GM03348 (cell line): ENCODE measurements around the gene ETV7.
"Not testable (repeated sequence)": the region's sequence is repeated elsewhere in the genome, so short reads cannot be mapped to it uniquely, and the experiment has no call there.

Experiments
- DNase-seq: peaks from one replicate; pipeline ENCODE4 v3.0.0; 2012; ENCODE audit warnings: low spot score

ETV7 gene

DNA sequence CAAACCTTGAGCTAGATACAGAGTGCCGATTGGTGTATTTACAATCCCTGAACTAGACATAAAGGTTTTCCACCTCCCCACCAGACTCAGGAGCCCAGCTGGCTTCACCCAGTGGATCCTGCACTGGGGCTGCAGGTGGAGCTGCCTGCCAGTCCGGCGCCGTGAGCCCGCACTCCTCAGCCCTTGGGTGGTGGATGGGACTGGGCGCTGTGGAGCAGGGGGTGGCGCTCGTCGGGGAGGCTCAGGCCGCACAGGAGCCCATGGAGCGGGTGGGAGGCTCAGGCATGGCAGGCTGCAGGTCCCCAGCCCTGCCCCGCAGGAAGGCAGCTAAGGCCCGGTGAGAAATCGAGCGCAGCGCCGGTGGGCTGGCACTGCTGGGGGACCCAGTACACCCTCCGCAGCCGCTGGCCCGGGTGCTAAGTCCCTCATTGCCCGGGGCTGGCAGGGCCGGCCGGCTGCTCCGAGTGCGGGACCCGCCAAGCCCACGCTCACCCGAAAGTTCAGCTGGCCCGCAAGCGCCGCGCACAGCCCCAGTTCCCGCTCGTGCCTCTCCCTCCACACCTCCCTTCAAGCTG, 23.3 kb downstream of the ETV7 start:
- DNase-seq = not testable (repeated sequence)

DNA sequence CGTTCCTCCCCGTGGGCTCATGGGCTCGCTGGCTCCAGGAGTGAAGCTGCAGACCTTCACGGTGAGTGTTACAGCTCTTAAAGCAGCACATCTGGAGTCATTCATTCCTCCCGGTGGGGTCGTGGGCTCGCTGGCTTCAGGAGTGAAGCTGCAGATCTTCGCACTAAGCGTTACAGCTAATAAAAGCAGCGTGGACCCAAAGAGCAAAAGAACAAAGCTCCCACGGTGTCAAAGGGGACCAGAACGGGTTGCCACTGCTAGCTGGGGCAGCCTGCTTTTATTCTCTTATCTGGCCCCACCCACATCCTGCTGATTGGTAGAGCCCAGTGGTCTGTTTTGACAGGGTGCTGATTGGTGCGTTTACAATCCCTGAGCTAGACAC, 24.1 kb downstream of the ETV7 start:
- DNase-seq = not testable (repeated sequence)

DNA sequence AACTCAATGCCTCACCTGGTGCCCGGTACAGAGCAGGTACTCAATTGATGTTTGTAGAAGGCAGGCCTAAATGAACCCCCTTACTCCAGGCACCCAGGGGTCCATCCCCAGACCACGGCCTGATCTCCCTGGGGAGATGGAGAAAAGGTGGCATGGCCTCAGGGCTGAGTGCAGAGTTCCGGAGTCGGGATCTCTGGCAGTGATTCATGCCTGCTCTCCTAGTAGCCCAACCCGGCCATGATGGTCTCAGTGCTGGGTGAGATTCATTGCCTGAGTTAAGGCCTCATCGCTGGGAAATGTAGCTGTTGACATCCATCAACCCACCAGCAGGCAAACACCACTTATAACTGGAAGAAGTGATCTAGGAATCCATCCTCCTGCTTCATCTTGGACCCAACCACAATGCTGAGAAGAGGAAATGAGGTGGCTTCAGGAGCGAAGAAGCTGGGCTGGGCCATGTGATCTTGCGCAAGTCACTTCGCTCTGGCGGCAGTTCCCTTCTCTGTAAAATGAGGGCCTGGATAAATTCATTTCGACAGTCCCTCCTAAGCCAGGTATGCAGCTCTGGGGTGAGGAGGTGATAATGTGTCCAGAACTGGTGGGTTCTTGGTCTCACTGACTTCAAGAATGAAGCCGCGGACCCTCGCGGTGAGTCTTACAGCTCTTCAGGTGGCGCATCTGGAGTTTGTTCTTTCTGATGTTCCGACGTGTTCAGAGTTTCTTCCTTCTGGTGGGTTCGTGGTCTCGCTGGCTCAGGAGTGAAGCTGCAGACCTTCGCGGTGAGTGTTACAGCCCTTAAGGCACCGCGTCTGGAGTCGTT, 24.7 kb downstream of the ETV7 start:
- no peak for DNase-seq

DNA sequence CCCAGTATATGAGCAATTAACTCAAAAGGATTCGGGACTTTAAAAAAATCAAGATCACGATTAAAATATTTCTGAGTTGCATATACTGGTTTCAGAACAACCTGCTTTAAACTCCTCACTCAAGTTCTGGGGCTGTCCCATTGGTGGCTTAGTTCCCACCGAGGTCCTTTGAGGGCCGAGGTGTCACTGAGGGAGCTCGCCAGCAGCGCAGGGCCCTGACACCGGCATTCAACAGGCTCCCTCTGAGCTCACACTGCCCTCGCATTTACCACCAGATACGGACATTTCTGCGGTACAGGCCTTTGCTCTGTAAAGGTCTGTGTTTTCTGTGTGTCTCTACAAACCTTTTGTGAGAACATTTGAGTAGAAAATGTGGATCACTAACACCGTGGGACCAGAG, 26.4 kb downstream of the ETV7 start:
- no peak for DNase-seq

DNA sequence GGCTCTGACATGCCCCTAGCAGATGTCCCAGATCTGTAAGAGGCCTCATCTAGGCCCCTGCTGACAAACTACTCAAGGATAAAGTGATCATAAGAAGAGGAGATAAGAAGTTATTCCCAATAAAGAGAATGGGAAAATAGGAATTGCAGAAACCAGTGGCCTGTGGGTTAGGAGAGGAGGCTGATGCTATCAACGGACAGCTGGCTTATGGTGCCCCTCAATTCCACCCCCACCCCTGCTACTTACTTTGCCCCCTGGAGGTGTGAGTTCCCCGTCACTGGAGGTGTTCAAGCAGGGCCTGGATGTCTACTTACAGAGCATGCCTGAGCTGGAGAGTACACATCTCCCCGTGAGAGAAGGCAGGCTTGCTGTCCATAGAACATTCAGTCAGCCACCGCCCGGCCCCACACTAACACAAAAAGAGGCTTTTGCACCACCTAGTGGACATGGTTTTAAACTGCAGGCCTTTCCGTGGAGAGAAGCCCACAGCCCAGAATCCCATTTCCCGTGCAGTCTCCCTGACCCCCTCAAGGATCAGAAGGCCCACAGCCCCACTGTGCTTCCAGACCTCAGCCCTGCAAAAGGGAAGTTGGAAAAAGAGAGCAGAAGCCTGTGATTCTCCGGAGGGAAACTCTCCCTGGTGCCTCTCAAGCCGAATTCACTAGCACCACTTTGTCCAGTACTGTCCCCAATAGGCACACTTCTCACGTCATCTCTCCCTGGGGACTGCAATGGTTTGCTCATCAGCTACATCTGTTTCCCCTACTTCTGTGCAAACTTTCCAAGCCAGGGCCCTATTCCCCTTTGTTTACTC, 27.0 kb downstream of the ETV7 start:
- peak; percentile 88 for DNase-seq

DNA sequence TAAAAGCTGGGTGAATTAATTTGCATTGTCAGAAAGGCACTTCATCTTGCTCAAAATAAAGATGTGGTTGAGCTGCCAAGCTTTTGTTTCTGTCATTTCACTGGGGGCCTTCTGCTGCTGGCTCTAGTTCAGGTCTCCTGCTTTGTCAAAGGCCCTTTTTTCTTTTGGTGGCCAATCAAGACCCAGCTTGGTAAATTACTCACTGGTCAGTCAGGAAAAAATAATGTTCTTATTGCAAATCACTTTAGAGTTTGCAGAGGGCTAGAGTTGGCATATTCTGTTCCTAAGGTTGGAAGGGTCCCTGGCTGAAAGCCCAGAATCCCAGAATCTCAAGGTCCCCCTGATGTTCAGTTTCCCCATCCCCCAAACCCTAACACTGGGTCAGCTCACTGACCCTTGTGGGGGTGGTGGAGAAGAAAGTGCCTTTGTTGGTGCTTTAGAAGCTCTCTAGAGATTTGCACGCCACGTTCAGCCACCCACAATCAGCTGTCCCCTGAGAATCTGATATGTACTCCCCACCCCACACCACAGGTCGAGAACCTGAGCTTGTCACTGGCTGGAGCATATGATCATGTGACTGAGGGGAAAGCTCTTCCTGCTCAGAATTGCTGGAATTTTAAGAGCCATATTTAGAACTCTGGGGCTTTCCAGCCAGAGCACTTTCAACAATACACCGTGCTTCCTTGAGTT, 29.1 kb downstream of the ETV7 start:
- DNase-seq = no peak

DNA sequence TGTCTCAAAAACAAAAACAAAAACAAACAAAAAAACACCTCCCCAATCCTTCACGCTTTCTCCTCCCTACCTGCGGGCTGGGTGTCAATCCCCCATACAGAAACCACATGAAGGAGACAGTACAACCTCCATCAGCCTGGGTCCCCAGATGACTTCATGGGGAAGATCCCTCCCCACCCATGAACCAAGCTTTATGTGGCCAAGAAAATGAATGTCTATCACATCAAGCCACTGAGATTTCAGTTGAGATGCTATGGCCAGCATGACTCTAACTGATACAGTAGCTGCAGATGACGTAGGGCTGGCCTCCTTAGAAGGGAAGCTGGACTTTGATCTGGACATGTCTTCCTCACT, 29.6 kb downstream of the ETV7 start:
- DNase-seq = no peak

DNA sequence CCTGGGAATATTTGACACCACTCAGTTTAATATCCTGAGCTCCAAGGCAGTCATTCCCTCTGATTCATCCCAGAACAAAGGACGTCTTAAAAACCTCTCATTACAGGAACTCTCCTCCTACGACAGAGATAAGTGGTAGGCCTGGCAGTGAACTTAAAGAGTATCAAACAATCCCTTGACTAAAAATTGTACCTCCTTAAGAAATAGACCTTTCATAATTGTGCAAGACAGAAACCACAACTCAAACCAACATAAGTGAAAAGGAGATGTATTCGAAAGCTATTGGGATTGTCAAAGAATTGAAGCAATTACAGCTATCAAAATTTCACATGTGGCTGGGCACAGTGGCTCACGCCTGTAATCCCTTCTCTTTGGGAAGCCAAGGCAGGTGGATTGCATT, 31.6 kb downstream of the ETV7 start:
- no peak for DNase-seq

DNA sequence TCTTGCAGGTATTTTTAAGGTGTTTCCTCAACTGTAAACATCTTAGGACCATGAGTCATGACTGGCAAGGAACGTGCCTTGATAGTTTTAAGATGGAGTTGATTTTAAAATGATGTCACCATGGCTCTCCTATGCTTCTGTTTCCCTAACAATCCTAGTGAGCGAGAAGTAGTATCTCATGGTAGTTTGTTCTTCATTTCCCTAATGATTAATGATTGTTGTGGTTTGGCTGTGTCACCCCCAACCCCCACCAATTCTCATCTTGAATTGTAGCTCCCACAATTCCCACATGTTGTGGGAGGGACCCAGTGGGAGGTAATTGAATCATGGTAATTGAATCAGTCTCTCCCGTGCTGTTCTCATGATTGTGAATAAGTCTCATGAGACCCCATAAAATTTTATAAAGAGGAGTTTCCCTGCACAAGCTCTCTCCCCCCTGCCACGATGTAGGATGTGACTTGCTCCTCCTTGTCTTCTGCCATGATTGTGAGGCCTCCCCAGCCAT, 34.0 kb downstream of the ETV7 start:
- no peak for DNase-seq

DNA sequence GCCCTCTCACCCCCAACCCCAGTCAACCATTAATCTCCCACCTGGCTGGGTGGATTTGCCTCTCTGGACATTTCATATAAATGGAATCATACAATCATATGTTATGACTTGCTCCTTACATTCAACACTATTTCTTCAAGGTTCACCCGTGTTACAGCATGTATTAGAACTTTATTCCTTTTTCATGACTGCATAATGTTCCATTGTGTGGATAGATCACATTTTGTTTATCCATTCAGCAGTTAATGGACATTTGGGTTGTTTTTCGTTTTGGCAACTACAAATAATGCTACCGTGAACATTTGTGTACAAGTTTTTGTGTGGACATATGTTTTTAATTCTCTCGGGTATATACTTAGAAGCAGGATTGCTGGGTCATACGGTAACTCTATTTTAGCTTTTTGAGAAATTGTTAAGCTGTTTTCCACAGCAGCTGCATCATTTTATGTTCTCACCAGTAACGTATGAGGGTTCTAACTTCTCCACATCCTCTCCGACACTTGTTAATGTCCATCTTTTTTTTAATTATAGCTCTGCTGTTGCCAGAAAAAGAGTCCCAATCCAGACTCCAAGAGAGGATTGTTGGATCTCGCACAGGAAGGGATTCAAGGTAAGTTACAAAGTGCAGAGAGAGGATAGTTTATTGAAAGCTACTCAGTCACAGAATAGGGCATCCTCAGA, 34.9 kb downstream of the ETV7 start:
- no peak for DNase-seq

DNA sequence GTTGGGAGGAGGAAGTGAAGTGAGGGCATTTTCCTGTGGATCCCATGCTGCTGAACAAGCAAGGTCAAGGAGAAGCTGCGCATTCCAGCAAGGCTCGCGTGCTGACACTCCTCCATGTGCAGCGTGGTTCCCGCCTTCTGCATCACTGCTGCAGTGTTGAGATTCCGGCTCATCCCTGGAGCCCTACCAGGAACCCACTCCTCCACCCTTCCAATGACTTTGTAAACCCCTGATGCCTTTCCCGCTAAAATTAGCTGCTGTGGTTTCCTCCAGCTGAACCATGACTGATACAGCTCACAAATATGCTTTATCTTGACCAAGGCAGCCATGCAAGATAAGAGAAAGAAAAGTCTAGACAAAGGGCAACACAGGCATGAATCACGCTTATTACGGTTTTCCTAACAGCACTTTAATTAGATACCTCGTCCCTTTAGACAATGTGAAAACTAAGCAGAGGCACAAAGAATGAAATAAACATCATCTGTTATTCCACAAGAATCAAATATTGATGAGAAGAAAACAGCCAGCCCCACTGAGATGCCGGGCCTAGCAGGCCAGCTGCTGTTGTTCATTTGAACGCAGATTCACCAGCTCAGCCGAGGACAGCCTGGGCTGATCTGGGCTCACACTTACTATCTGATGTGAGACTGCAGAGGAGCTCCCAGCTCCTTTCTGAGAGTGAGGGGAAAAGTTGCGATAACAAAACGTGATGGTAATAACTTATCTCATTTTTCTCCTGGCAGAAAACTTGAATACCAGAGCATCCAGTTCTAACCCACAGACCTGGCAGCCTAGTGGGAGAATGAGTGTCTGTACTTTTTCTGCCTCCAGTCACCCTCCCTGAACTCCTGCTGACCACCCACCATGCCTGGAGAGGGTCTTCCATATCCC, 36.5 kb downstream of the ETV7 start:
- DNase-seq = peak; percentile 79

DNA sequence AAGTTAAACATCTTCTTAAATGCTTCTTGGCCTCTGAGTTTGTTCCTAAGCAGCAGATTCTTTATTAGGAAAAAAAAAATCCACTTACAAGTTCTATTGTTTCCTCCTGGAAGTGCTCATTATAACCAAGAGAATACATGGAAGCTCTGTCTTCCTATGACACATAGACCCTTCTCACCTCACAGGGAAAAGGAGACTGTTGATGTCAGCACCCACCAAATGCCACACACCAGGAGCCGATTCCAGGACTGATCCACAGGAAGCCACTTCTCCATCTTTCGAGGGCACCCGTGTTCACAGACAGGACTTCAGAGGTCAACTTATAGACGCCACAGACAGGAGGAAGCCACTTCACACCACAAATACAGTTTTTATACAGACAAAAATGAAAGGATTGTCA, 37.4 kb downstream of the ETV7 start:
- no peak for DNase-seq

DNA sequence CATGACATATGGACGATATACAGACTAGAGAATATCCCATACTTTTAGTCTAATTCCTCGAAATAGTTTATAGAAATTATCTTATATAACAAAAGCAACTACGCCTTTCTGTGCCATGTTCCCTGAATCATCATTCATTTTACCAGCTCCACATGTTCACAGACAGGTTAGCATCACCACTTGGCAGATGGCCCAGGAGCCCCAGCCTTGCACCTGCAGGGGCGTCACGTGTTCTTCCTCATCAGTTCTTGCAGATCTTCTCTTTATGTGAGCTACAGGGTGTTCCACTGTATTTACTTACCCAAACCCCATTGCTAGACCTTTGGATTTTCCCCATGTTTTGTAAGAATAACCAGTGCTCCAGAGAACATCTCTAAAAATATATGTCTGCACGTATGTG, 38.2 kb downstream of the ETV7 start:
- DNase-seq = no peak

DNA sequence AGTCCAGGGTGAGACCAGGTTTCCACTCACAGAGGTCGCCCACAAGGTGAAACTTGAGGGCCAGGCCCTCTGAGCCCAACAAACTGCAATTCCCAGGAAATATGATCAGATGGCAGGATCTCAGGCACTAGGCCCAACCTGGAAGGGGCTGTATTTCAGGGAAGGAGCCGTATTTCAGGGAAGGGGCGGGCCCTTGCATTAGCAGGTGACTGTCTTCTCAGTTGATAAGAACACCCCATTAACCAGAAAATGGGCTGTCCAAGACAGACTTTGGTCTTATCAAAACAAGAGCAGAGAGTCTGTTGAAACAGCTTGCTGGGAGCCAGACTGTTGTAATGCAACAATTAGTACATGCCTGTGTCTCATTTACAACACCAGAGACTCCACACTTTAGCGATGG, 39.8 kb downstream of the ETV7 start:
- DNase-seq = no peak

DNA sequence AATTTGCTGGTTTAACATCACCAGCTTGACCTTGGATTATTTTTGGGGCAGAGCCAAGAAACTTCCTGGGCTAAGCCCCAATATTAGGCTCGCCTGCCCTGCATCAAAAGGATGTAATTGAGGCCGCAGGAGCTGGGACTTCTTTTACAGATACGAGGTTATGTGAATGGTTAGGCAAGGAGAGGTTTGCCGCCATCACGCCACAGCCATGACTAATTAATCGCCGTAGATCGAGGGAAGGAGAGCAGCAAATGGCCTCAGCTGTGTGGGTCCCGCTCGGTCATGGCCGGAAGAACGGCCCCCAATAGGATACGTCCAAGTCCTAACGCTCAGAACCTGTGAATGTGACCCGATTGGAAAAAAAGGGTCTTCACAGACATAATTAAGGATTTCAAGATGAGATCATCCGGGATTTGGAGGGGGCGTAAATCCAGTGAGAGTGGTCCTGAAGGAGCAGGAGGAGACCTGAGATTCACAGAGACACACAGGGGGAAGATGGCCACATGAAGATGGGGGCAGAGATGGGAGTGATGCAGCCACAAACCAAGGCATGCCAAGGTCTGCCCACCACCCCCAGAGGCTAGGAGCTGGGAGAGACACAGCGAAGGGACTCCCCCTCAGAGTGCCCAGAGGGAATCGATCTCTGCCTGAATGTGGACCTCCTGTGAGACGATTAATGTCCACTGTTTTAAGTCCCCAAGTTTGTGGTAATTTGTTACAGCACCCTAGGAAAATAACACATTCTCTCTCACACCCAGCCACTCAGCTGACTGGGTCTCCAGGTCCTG, 40.8 kb downstream of the ETV7 start:
- no peak for DNase-seq

DNA sequence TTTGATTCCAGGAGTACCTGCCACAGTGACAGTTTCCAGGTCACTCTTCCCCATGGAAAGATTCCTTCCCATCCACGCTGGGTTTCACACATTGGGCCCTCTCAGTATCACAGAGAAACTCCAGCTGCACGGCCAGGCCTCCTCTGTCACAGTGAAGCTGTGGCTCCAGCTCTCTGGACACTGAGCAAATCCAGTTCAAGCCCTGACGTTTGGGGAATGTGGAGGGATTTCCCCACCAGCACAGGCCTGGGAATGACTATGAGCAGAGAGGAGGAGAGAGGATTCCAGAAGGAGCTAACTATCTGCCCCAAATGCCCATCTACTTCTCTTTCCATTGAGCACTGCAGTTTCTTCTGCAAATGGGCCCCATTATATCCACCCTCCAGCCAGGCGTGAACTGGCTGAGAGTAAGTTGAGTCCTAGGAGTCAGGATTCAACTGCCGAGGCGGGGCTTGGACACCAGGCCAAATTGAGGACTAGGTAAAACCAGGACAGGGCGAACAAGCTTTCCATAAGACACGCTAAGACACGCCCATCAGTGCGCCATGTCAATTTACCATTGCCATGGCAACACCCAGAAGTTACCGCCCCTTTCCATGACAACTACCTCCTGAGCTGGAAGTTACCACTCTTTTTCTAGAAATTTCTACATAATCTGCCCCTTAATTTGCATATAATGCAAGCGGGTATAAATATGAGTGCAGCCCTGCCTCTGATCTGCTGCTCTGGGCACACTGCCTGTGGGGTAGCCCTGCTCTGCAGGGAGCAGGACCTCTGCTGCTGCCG, 41.6 kb downstream of the ETV7 start:
- DNase-seq = no peak

DNA sequence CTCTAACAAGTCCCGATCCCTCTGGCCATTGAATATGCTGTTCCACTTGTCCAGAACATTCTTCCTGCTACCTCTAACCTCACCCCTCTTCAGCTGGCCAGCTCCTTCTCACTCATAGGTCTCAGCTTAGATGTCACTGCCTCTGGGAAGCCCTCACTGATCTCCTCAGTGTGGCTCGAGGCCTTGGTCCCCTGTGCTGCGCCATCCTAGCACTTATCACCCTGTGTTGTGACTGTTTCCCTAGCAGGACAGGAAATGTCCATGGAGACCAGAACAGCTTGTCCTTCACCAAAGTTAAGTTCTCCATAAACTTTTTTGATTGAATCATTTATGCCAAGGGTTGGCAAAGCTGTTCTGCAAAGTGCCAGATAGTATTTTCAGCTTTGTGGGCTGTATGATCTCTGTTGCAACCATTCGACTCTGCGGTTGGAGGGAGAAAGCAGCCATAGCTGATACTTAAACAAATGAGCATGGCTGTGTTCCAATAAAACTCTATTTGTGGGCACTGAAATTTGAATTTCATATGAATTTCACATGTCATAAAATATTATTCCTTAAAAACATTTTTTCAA, 44.3 kb downstream of the ETV7 start:
- DNase-seq = no peak

DNA sequence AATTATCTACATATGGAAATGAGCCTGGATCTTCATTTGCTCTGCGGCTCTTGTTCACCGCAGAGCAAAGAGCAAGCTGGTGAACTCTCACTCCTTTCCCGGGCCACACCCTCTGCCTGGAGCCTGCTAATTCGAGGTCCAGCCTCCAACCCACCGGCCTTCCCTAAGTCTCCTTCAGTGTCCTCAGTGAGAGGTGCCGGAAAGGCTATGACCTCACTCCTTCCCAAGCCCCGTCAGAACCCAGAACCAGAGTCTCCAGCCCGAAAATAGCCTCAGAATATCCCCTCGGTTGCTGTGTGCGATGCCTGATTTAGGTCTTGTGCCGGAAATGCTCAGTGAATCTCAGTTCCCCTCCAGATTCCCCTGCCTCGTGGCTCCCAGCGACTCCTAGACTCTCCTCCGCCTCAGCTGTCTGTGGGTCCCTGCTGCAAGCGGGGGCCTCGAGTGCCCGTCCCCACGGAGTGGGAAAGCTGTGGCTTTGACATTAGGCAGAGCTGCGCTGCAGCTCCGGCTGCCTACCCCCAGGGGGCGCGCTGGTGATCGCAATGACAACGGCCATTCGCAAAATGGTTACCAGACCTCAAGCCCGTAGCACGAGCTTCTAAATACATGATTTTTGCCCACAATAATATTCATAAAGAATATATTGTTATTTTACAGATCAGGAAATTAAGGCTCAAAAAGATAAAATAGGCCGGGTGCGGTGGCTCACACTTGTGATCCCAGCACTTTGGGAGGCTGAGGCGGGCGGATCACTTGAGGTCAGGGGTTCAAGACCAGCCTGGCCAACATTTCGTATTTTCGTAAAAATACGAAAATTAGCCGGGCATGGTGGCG, 46.6 kb downstream of the ETV7 start:
- DNase-seq = peak; percentile 89
